Mesenchymal stem cell (in vitro differentiated cells and primary cell): ENCODE data around the gene SMIM22.

Source experiments
- DNase-seq: peaks from one replicate; pipeline ENCODE4 v3.0.0-alpha.2; 2013
- H2AFZ ChIP-seq: one replicate; pipeline ENCODE4 v1.6.1; 2013; ENCODE audit warnings: low read depth, mild to moderate bottlenecking, control low read depth, inconsistent platforms, low read length, moderate library complexity
- H2AK5ac ChIP-seq: 2 replicates; pipeline ENCODE4 v1.6.1; 2013; ENCODE audit warnings: low read length, moderate library complexity, mild to moderate bottlenecking, inconsistent platforms; ENCODE audit not compliant: severe bottlenecking
- H2BK120ac ChIP-seq: one replicate; pipeline ENCODE4 v1.6.1; 2013; ENCODE audit warnings: low read depth, mild to moderate bottlenecking, inconsistent platforms, low read length, moderate library complexity
- H2BK12ac ChIP-seq, 2 experiments: one replicate each; pipeline ENCODE4 v1.6.1; 2013; ENCODE audit warnings: inconsistent platforms in 2 of 2, low read length in 2 of 2, mild to moderate bottlenecking in 2 of 2, moderate library complexity in 2 of 2, control low read depth in 1 of 2
- H2BK15ac ChIP-seq: one replicate; pipeline ENCODE4 v1.6.1; 2013; ENCODE audit warnings: mild to moderate bottlenecking, low read depth, inconsistent platforms; ENCODE audit not compliant: poor library complexity, severe bottlenecking
- H2BK5ac ChIP-seq: 2 replicates; pipeline ENCODE4 v1.6.1; 2013; ENCODE audit warnings: low read depth, mild to moderate bottlenecking, low read length, control low read depth, inconsistent platforms; ENCODE audit not compliant: poor library complexity, severe bottlenecking
- H3K14ac ChIP-seq, 2 experiments: one replicate each; pipeline ENCODE4 v1.6.1; 2013; ENCODE audit warnings: inconsistent platforms in 2 of 2, low read length in 2 of 2, control low read depth in 1 of 2, mild to moderate bottlenecking in 1 of 2, moderate library complexity in 1 of 2
- H3K18ac ChIP-seq, 2 experiments: one replicate each; pipeline ENCODE4 v1.6.1; 2013; ENCODE audit warnings: inconsistent platforms in 2 of 2, low read length in 2 of 2, control low read depth in 1 of 2, low read depth in 1 of 2, mild to moderate bottlenecking in 1 of 2
- H3K23ac ChIP-seq, 2 experiments: one replicate each; pipeline ENCODE4 v1.6.1; 2013; ENCODE audit warnings: inconsistent platforms in 2 of 2, low read length in 2 of 2, mild to moderate bottlenecking in 2 of 2, moderate library complexity in 2 of 2, control low read depth in 1 of 2
- H3K27ac ChIP-seq: 2 replicates; pipeline ENCODE4 v1.5.1; 2013; ENCODE audit warnings: mild to moderate bottlenecking, moderate library complexity, low read length, control low read depth, inconsistent platforms; ENCODE audit not compliant: poor library complexity, severe bottlenecking
- H3K27me3 ChIP-seq, 2 experiments: 2 replicates each; pipeline versions ENCODE4 v1.6.1 to v1.7.0; 2013; ENCODE audit warnings: low read length in 2 of 2, mild to moderate bottlenecking in 2 of 2, moderate library complexity in 2 of 2, control low read depth in 1 of 2, inconsistent platforms in 1 of 2; ENCODE audit not compliant: control insufficient read depth in 1 of 2, insufficient read depth in 1 of 2
- H3K36me3 ChIP-seq, 2 experiments: 2 replicates each; pipeline versions ENCODE4 v1.6.1 to v1.7.0; 2013; ENCODE audit warnings: low read length in 2 of 2, control low read depth in 1 of 2, inconsistent platforms in 1 of 2, low read depth in 1 of 2, mild to moderate bottlenecking in 1 of 2; ENCODE audit not compliant: insufficient read depth in 2 of 2, control insufficient read depth in 1 of 2
- H3K4ac ChIP-seq, 2 experiments: one replicate each; pipeline ENCODE4 v1.6.1; 2013; ENCODE audit warnings: inconsistent platforms in 2 of 2, low read length in 2 of 2, mild to moderate bottlenecking in 2 of 2, moderate library complexity in 2 of 2, control low read depth in 1 of 2, low read depth in 1 of 2
- H3K4me1 ChIP-seq: 2 replicates; pipeline ENCODE4 v1.6.1; 2013; ENCODE audit warnings: low read depth, low read length, control low read depth; ENCODE audit not compliant: control insufficient read depth, insufficient read depth
- H3K4me2 ChIP-seq: 2 replicates; pipeline ENCODE4 v1.6.1; 2013; ENCODE audit warnings: low read length, mild to moderate bottlenecking, inconsistent platforms; ENCODE audit not compliant: poor library complexity, severe bottlenecking
- H3K4me3 ChIP-seq, 2 experiments: 2 replicates each; pipeline versions ENCODE4 v1.5.1 to v1.7.0; 2013; ENCODE audit warnings: low read length in 2 of 2, mild to moderate bottlenecking in 2 of 2, control low read depth in 1 of 2, low read depth in 1 of 2; ENCODE audit not compliant: insufficient read depth in 1 of 2
- H3K79me1 ChIP-seq: replicated peaks from 2 replicates; pipeline ENCODE4 v1.6.1; 2013; ENCODE audit warnings: mild to moderate bottlenecking, control low read depth, low read length, inconsistent platforms; ENCODE audit not compliant: poor library complexity, severe bottlenecking
- H3K9ac ChIP-seq: 2 replicates; pipeline ENCODE4 v1.7.0; 2013; ENCODE audit warnings: mild to moderate bottlenecking, low read length, moderate library complexity
- H3K9me3 ChIP-seq: 2 replicates; pipeline ENCODE4 v1.7.0; 2013; ENCODE audit warnings: mild to moderate bottlenecking, low read length; ENCODE audit not compliant: control insufficient read depth
- H4K8ac ChIP-seq: one replicate; pipeline ENCODE4 v1.6.1; 2013; ENCODE audit warnings: inconsistent platforms, mild to moderate bottlenecking, low read length, moderate library complexity
- H4K91ac ChIP-seq: one replicate; pipeline ENCODE4 v1.6.1; 2013; ENCODE audit warnings: mild to moderate bottlenecking, low read length, inconsistent platforms
- WGBS: methylation state at CpG from one replicate; pipeline ENCODE4 v1.1.7; 2013; ENCODE audit warnings: mixed read lengths; 5-methylcytosine and 5-hydroxymethylcytosine counted together

SMIM22 gene

DNA sequence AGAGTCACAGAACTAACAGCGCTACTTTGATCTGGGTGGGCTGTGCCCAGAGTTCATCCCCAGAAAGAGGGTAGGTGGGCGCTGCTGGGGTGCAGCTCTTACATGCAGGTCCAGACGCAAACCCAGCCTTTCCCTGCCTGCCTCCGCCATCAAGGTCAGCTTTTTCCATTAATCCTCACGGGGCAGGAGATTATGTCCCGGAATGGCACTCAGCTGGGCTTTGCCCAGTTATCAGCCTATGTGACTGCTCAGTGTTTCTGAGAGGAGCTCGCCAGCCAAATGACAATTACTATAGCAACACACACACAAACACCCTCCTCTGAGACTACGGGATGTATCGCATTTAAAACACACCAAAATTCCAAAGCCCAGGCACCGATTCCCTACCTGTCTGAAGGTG lies 31.8 kb downstream of the SMIM22 start:
- no peaks in the 10 kb centered on the region for H3K9me3 ChIP-seq
- no peak overlapping the region for H3K14ac ChIP-seq
- no peaks in the 10 kb centered on the region for H3K27me3 ChIP-seq
- no peak overlapping the region for H3K27ac ChIP-seq
- H2AFZ ChIP-seq = no peak overlapping the region
- H2BK5ac ChIP-seq = no peak overlapping the region
- whole genome bisulfite sequencing = 96% methylated on average over 10 of the region's 10 CpGs
- no peak overlapping the region for H2BK120ac ChIP-seq
- H3K4me2 ChIP-seq = no peak overlapping the region
- DNase-seq = no peak
- H4K91ac ChIP-seq = no peak overlapping the region
- H3K4me3 ChIP-seq = no peak overlapping the region
- H3K79me1 ChIP-seq = peaks cover 61% of the 10 kb centered on the region
- H3K9ac ChIP-seq = no peak overlapping the region
- no peak overlapping the region for H3K23ac ChIP-seq
- no peak overlapping the region for H2BK15ac ChIP-seq
- H3K4me1 ChIP-seq = no peaks in the 10 kb centered on the region
- no peak overlapping the region for H3K4ac ChIP-seq
- H2BK12ac ChIP-seq = no peak overlapping the region
- H4K8ac ChIP-seq = no peak overlapping the region
- H3K18ac ChIP-seq = no peak overlapping the region
- no peak overlapping the region for H2AK5ac ChIP-seq
- peaks cover 81 to 90% of the 10 kb centered on the region in 2 experiments for H3K36me3 ChIP-seq

DNA sequence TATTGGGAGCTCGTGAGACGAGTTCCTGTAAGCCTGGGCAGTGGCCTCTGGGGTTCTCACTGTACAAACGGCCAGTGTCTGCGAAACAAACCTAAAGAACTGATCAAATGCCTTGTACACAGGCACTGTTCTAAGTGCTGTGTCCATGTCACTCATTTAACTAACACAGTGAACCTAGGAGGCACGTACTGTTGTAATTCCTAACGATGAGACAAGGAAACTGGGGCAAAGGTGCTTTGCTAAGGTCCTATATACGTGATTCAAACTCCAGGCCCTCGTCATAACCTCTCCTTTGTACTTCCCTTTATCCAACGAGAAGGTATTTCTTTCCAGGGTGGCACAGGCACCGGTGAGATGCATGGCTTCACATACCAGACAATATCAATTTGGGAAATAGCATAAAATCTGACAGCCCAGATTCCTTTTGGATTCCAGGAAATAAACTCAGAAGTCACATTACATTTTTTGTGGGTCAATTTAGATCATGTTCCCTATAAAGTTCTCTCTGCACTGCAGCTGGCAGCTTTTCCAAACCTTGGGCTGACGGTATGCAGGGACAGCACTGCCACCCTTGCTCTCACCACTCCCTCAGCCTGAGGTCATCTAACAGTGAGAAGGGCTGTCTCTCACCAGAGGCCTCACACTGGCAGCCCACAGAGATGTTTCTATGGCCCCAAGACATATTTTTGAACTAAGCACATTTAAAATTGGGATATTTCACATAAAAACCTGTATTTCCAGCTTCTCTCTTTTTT lies 33.6 kb downstream of the SMIM22 start:
- Histone ChIP-seq H3K23ac (no peak overlapping the region), H3K4ac (no peak overlapping the region), H3K9me3 (no peaks in the 10 kb centered on the region), H4K8ac (no peak overlapping the region), H2BK5ac (no peak overlapping the region), H4K91ac (no peak overlapping the region), H3K4me3 (no peak overlapping the region), H3K4me1 (peaks cover 2% of the 10 kb centered on the region), H3K9ac (no peak overlapping the region), H2BK12ac (no peak overlapping the region), H3K27me3 (no peaks in the 10 kb centered on the region), H3K14ac (no peak overlapping the region), H2AK5ac (no peak overlapping the region), H3K36me3 (peaks cover 73 to 90% of the 10 kb centered on the region in 2 experiments), H3K4me2 (no peak overlapping the region), H3K27ac (no peak overlapping the region), H2BK120ac (no peak overlapping the region), H2AFZ (no peak overlapping the region), H2BK15ac (no peak overlapping the region), H3K79me1 (peaks cover 62% of the 10 kb centered on the region), H3K18ac (no peak overlapping the region)
- WGBS = 97% methylated on average over 11 of the region's 11 CpGs
- no peak for DNase-seq

GRCh38 chr16:4830408-4830807 lies 35.2 kb downstream of the SMIM22 start:
- no peak overlapping the region for H3K23ac ChIP-seq
- H2AFZ ChIP-seq = no peak overlapping the region
- H2BK12ac ChIP-seq = peak overlapping the region in 1 of 2 experiments; percentile 11
- H3K27me3 ChIP-seq = no peaks in the 10 kb centered on the region
- H2AK5ac ChIP-seq = no peak overlapping the region
- no peaks in the 10 kb centered on the region for H3K9me3 ChIP-seq
- H2BK5ac ChIP-seq = no peak overlapping the region
- WGBS = 97% methylated on average over 7 of the region's 7 CpGs
- no peak overlapping the region for H3K18ac ChIP-seq
- H3K4me2 ChIP-seq = no peak overlapping the region
- no peak for DNase-seq
- H3K4me3 ChIP-seq = no peak overlapping the region
- no peak overlapping the region for H4K8ac ChIP-seq
- peaks cover 71 to 89% of the 10 kb centered on the region in 2 experiments for H3K36me3 ChIP-seq
- H2BK15ac ChIP-seq = no peak overlapping the region
- H3K14ac ChIP-seq = no peak overlapping the region
- H3K9ac ChIP-seq = no peak overlapping the region
- H3K4ac ChIP-seq = no peak overlapping the region
- H3K27ac ChIP-seq = no peak overlapping the region
- H3K79me1 ChIP-seq = peaks cover 60% of the 10 kb centered on the region
- peaks cover 3% of the 10 kb centered on the region for H3K4me1 ChIP-seq
- no peak overlapping the region for H2BK120ac ChIP-seq
- H4K91ac ChIP-seq = no peak overlapping the region

DNA sequence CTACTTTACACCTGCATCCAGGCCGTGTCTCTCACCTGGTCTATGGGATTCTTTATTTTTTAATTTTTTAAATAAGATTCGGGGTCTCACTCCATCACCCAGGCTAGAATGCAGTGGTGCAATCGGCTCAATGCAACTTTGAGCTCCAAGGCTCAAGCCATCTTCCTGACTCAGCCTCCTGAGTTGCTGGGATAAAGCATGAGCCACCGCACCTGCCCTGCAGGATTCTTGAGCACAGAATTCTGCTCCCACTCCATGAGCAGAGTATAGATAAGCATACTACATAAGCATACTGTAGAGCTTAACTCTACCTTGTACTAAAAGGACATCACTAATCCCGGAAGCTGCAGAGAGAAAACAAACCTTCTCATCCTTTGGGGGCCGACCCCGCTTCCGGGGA lies 36.4 kb downstream of the SMIM22 start:
- no peaks in the 10 kb centered on the region for H3K27me3 ChIP-seq
- no peak overlapping the region for H3K4me3 ChIP-seq
- no peak overlapping the region for H3K9ac ChIP-seq
- no peak overlapping the region for H3K4me2 ChIP-seq
- H2AK5ac ChIP-seq = no peak overlapping the region
- H3K9me3 ChIP-seq = no peaks in the 10 kb centered on the region
- DNase-seq = no peak
- H2BK12ac ChIP-seq = no peak overlapping the region
- H4K91ac ChIP-seq = no peak overlapping the region
- no peak overlapping the region for H2BK5ac ChIP-seq
- H3K4ac ChIP-seq = no peak overlapping the region
- no peak overlapping the region for H4K8ac ChIP-seq
- peaks cover 68 to 89% of the 10 kb centered on the region in 2 experiments for H3K36me3 ChIP-seq
- H3K23ac ChIP-seq = no peak overlapping the region
- no peak overlapping the region for H2AFZ ChIP-seq
- H3K27ac ChIP-seq = no peak overlapping the region
- no peak overlapping the region for H3K18ac ChIP-seq
- H3K79me1 ChIP-seq = peaks cover 59% of the 10 kb centered on the region
- peaks cover 3% of the 10 kb centered on the region for H3K4me1 ChIP-seq
- no peak overlapping the region for H2BK15ac ChIP-seq
- no peak overlapping the region for H3K14ac ChIP-seq
- WGBS = 97% methylated on average over 7 of the region's 8 CpGs
- no peak overlapping the region for H2BK120ac ChIP-seq
